Breast epithelium (tissue), 3 donors: Measurements from ENCODE around the gene CCDC86.

Experiments
- POLR2A ChIP-seq: fragments of 450-650 bp; IDR thresholded peaks from one replicate; pipeline ENCODE4 v1.6.1; 2016; ENCODE audit warnings: antibody characterized with exemption, mild to moderate bottlenecking, moderate library complexity
- POLR2AphosphoS5 ChIP-seq, 3 donors: sonication (generic); formaldehyde crosslinking; IDR thresholded peaks; one replicate each; pipeline ENCODE4 v1.6.1; 2017; ENCODE audit warnings: antibody characterized with exemption in 3 of 3
- TF ChIP-seq, protein P1 (sequence below), 3 donors: fragments of 450-650 bp; IDR thresholded peaks; one replicate each; pipeline ENCODE4 v1.5.1; 2016 to 2017; ENCODE audit warnings: antibody characterized with exemption in 3 of 3, mild to moderate bottlenecking in 3 of 3, moderate library complexity in 3 of 3

DNA sequence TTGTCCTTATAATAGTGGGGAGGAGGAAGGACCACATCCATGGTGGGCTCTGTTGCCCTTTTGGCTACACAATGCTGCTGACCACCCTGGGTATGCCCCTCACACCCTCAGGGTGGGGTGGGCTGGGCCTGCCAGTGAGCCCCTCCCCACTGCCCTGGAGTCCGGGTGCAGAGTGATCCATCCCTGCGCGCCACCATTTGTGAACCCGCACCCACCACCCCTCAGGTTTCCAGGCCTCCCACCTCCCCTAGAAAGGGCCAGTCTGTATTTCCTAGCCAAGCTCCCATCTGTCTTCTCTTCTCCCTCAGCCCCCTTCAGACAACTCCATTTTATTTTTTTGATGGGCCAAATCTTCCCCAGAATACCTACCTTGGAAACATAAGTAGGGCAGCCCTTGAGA lies 31.8 kb upstream of the CCDC86 start:
- TF ChIP-seq, protein P1, sequence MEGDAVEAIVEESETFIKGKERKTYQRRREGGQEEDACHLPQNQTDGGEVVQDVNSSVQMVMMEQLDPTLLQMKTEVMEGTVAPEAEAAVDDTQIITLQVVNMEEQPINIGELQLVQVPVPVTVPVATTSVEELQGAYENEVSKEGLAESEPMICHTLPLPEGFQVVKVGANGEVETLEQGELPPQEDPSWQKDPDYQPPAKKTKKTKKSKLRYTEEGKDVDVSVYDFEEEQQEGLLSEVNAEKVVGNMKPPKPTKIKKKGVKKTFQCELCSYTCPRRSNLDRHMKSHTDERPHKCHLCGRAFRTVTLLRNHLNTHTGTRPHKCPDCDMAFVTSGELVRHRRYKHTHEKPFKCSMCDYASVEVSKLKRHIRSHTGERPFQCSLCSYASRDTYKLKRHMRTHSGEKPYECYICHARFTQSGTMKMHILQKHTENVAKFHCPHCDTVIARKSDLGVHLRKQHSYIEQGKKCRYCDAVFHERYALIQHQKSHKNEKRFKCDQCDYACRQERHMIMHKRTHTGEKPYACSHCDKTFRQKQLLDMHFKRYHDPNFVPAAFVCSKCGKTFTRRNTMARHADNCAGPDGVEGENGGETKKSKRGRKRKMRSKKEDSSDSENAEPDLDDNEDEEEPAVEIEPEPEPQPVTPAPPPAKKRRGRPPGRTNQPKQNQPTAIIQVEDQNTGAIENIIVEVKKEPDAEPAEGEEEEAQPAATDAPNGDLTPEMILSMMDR (IDR thresholded peaks at IDR 0.05), result no peak
- TF ChIP-seq POLR2A (no peak), POLR2AphosphoS5 (IDR thresholded peaks at IDR 0.05) (no peak)
